Ovary (tissue), 3 donors: ENCODE data around the gene WDR93.

Experiments used
- CTCF ChIP-seq, 3 donors: fragments of 450-650 bp in 2 of 3; fragments of 200-600 bp in 1 of 3; IDR thresholded peaks; one replicate each; pipeline versions ENCODE4 v1.5.1 to v1.8.0; 2016 to 2022; ENCODE audit warnings: antibody characterized with exemption in 3 of 3, mild to moderate bottlenecking in 1 of 3
- EP300 ChIP-seq: sonication (generic); formaldehyde crosslinking; IDR thresholded peaks from one replicate; pipeline ENCODE4 v1.6.1; 2017; ENCODE audit warnings: antibody characterized with exemption
- POLR2A ChIP-seq: fragments of 450-650 bp; IDR thresholded peaks from one replicate; pipeline ENCODE4 v1.6.1; 2017; ENCODE audit warnings: antibody characterized with exemption, mild to moderate bottlenecking, moderate library complexity
- donor health status: DM: no; HTN: no; CAD: no.

- no peak for TF ChIP-seq CTCF (IDR thresholded peaks at IDR 0.05)
- TF ChIP-seq POLR2A = no peak
- no peak for TF ChIP-seq EP300
Observed at GRCh38 chr15:89693091-89693490, 2.5 kb downstream of the WDR93 start.
